ENCODE results near the gene IFIT3. TPM values are rescaled to one million over a fixed set of nuclear protein-coding genes. Genes with fewer than 3 reads are reported as not detected.

Gene IFIT3
- total RNA-seq, 1 donor, result 90.2 TPM

DNA sequence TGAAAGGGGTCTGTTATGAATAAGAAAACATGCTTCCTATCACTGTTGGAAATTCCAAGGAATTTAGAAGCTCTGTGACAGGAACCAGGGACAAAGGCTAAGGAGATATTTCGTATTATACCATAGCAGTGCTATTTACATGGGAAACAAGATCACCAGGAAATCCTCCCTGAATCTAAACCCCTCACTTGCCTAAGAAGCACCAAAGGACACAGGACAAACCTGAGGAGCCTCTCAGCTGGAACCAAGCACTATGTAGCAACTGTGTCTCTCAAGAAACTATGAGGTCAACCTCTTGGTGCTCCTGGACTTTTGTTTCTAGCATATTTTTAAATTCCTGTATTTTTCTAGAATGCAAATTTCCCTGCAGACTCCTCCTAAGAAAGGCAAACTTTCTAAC lies 29.3 kb downstream of the IFIT3 start:
- H3K4me3 ChIP-seq (ENCODE audit: low read depth, low read length), result no peak overlapping the region
- TF ChIP-seq, protein P1, sequence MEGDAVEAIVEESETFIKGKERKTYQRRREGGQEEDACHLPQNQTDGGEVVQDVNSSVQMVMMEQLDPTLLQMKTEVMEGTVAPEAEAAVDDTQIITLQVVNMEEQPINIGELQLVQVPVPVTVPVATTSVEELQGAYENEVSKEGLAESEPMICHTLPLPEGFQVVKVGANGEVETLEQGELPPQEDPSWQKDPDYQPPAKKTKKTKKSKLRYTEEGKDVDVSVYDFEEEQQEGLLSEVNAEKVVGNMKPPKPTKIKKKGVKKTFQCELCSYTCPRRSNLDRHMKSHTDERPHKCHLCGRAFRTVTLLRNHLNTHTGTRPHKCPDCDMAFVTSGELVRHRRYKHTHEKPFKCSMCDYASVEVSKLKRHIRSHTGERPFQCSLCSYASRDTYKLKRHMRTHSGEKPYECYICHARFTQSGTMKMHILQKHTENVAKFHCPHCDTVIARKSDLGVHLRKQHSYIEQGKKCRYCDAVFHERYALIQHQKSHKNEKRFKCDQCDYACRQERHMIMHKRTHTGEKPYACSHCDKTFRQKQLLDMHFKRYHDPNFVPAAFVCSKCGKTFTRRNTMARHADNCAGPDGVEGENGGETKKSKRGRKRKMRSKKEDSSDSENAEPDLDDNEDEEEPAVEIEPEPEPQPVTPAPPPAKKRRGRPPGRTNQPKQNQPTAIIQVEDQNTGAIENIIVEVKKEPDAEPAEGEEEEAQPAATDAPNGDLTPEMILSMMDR (IDR thresholded peaks at IDR 0.05; ENCODE audit: insufficient read depth, low read depth, low read length), result no peak
- no peak for DNase-seq (ENCODE audit: low read depth)

DNA sequence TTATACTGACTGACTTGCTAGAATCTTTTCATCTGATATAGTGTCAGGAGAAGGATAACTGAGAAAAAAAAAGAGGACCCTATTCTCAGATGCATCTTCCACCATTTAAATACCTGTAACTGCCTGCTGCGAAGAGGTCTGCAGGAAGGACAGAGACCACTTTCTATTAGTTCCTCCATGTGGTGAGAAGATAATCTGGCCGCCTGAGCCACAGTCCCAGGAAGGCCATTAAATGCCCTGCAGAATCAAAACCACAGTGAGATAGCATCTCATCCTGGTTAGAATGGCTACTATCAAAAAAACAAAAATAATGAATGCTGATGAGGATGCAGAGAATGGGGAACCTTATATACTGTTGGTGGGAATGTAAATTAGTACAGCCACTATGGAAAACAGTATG lies 30.2 kb downstream of the IFIT3 start:
- TF ChIP-seq, protein P1 (IDR thresholded peaks at IDR 0.05; ENCODE audit: insufficient read depth, low read depth, low read length), result no peak
- H3K4me3 ChIP-seq (ENCODE audit: low read depth, low read length), result no peak overlapping the region
- DNase-seq (ENCODE audit: low read depth), result no peak

DNA sequence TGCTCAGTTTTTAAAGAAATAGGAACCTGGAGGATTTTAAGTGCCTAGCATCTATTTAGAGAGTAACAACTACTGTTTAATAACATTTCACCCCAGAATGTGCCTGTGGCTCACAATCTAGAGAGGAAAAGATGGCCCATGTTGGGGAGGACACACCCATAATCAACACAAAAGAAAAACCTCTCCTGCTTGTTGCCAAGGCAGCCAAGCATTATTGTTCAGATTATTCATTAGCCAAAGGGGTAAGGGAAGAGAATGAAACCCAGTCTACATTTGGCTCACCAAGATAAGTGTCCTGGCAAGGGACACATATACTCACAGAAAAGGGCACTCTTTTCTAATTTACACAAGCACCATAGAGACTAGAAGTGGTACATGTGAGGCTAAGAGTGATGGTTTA lies 32.4 kb downstream of the IFIT3 start:
- DNase-seq (ENCODE audit: low read depth), result no peak
- no peak overlapping the region for H3K4me3 ChIP-seq (ENCODE audit: low read depth, low read length)
- TF ChIP-seq, protein P1 (IDR thresholded peaks at IDR 0.05; ENCODE audit: insufficient read depth, low read depth, low read length), result no peak

DNA sequence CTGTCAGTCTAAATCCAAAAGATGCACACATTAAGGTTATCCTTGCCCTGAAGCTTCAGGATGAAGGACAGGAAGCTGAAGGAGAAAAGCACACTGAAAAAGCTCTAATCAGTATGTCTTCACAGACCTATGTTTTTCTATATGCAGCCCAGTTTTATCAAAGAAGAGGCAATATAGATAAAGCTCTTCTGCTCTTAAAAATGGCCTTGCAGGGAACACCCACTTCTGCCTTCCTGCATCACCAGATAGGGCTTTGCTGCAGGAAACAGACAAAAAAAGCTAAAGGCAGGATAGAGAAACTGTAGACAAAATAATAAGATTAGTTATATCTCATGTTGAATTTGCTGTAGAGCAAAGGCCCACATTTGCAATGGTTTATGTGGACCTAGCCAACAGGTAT lies 35.1 kb downstream of the IFIT3 start:
- no peak for DNase-seq (ENCODE audit: low read depth)
- H3K4me3 ChIP-seq (ENCODE audit: low read depth, low read length), result no peak overlapping the region
- TF ChIP-seq, protein P1 (IDR thresholded peaks at IDR 0.05; ENCODE audit: insufficient read depth, low read depth, low read length), result no peak

DNA sequence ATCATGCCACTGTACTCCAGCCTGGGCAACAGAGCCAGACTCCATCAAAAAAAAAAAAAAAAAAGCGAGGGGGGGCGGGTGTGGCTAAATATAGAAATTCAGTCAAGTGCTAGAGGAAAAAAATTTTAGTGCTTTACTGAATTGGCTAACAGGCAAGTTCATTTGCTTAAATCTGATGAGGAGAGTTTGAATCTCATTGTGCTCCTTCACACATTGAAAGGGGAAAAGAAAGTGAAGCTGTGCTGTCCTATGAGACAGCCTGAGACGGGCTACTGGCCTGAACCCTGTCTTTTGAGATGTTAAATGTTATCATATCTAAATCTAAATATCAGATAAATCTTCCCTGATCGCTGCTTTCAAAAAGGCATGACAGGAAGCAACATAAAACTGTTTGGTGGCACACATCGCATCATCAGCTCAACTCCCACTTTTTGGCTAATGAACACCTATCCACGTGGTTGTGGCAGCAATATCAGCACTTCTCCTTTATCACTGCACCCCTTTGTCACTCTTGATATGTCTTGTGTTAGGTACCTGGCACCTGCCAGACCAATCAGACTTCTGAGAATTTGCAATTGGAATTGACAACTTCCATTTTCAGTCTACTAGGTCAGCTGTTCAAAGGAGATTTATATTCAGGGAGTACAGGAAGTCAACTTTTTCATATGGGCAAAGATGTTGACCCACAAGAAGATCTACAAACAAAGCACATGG lies 36.1 kb downstream of the IFIT3 start:
- no peak overlapping the region for H3K4me3 ChIP-seq (ENCODE audit: low read depth, low read length)
- TF ChIP-seq, protein P1 (IDR thresholded peaks at IDR 0.05; ENCODE audit: insufficient read depth, low read depth, low read length), result no peak
- DNase-seq (ENCODE audit: low read depth), result no peak

DNA sequence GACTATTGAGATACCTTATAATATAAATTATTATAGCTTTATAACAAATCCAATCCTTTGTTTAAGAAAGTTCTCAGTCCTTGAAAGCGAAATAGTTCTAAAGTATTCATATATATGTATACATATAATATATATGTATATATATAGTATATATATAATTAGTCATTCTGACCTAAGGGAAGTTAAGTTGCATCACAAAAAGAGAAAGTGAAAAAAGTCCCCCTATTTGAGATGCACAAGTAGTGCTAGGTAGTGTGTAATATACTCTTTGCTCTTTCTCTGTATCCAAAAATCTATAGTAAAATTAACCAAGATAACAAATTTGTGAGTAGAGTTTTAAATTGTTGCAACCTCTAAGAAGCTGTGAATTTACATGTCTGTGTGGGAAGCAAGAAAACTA lies 36.7 kb downstream of the IFIT3 start:
- H3K4me3 ChIP-seq (ENCODE audit: low read depth, low read length), result no peak overlapping the region
- DNase-seq (ENCODE audit: low read depth), result no peak
- TF ChIP-seq, protein P1 (IDR thresholded peaks at IDR 0.05; ENCODE audit: insufficient read depth, low read depth, low read length), result no peak

DNA sequence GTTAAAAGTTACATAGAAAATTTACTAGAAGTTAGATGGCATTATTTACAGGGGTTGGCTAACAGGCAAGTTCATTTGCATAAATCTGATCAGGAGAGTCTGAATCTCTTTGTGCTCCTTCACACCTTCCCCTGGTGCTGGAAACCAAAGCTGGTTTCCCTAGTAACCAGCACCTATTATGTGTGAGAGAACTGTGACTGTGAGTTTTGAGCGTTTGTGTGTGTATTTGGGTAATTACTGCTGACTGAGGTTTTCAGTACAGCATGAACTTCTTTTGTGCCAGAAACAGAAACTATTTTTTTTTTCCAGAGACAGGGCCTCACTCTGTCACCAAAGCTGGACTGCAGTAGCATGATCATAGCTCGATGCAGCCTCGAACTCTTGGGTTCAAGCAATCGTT lies 39.7 kb downstream of the IFIT3 start:
- no peak for DNase-seq (ENCODE audit: low read depth)
- no peak overlapping the region for H3K4me3 ChIP-seq (ENCODE audit: low read depth, low read length)
- TF ChIP-seq, protein P1 (IDR thresholded peaks at IDR 0.05; ENCODE audit: insufficient read depth, low read depth, low read length), result no peak
